HG03571 (cell line): ENCODE measurements around the gene ADAMTS14.

Experiments used
- ATAC-seq: cut with Tn5 transposase; IDR thresholded peaks from one replicate; pipeline ENCODE4 v1.9.1; 2021; ENCODE audit not compliant: unreplicated experiment

ADAMTS14 gene

DNA sequence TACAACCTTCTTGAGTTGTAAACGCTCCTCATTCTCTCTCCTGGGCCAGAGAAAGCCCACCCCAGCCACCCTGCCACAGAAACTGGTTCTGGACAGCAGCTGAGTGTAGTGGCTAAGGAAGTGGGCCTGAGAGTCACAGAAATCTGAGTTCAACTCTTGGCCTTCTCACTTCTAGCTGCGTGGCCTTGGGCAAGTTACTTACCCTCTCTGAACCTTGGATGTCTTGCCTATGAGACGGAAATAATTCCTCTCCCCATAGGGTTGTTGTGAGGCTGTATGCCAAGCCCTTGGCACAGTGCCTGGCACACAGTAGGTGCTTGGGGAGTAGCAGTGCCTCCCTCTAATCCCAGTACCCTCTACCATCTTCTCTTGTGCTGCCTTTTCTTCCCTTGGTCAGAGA lies 51.5 kb downstream of the ADAMTS14 start:
- ATAC-seq, result no peak

DNA sequence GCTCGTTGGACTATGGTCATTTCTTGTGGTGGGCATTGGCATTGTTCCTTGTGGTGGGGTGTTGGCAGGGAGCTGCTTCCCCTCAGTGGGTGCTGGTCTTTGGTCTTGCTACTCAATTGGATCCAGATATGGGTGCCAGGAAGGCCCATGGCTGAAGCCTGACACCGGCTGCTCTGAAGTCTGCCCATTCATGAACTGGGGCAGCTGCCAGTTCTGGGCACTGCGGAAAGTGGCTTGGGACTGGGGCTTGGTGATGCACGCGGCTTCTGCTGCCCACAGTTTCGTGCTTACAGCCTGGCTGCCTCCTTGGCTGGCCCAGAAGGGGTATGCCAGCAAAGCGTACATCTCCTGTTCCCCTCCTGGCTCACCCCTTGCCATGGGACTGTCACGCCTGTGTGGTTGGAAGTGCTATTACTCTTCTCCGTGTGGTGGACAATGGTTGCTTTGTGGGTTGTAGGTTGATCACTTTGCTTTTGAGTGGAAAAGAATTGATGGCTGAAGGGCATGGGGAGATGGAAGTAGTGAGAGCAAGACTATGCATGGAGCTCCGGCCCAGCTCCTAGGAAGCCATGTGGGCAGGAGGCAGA lies 54.7 kb downstream of the ADAMTS14 start:
- no peak for ATAC-seq

DNA sequence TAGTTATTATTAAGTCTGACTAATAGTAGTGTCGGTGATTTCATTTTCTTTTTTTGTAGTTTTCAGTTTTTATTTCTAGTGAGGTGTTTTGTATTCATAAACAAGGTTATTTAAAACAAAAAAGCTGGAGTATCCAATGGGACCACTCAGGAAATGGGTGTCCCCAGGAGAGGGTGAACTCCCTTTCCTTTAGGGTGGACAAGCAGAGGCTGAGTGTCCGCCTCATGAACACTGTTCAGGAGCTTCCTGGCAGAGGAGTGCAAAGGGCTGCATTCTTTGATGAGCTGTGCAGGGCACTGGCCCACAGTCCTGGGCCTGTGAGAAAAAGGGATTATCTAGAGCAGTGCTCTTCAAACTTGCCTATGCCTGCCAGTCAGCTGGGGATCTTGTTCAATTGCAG lies 56.0 kb downstream of the ADAMTS14 start:
- no peak for ATAC-seq

DNA sequence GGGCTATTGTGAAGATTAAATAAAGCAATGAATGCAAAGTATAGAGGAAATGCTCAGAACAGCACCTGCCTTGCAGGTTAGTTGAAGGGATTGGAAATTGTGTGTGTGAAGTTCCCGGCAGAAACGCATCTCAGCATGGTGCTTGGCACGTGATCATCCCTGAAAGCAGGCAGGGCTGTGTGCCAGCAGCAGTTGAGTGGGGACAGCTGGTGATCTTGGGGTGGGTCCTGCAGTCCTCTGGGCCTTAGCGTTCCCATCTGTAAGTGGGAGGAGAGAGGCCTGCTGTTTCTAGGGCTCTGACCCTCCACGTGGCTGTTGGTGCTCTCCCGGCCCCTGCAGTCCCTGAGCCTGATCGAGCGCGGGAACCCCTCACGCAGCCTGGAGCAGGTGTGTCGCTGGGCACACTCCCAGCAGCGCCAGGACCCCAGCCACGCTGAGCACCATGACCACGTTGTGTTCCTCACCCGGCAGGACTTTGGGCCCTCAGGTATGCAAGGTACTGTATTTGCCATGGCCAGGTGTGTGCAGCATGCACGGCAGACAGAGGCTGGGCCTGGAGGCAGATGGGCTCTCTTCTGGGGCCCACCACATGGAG lies 57.6 kb downstream of the ADAMTS14 start:
- no peak for ATAC-seq

DNA sequence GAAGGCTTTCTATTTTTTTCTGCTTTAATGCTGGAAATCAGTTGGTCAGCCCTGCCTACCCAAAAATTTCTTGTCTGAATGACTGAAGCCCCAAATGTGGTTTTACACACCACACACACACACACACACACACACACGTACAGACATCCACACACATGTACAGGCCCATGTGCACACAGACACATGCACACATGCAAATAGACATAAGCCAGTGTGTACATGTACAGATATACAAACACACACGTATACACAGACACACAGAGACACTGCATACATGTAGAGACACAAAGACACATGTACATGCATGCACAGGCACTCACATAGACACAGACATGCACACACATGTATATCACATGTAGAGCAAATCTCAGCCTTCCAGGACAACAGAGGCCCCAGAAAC lies 58.6 kb downstream of the ADAMTS14 start:
- ATAC-seq, result no peak

DNA sequence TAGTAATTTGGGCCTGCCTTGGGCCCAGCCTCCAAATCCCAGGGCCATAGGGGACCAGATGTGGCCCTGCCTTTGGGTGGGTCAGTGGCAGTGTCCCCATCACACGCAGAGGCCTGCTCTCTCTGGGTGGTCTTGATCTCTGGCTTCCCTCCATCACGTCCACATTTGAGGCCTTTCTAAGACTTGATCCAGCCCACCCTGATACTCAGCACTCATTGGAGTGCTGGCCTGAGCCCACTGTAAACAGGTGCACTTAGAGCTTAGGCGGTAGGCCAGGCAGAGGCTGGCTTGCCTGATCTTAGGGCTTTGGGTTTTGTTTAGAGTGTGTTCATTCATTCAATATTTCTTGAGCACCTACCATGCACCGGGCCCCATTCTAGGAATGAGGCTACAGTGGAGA lies 60.3 kb downstream of the ADAMTS14 start:
- ATAC-seq, result no peak

DNA sequence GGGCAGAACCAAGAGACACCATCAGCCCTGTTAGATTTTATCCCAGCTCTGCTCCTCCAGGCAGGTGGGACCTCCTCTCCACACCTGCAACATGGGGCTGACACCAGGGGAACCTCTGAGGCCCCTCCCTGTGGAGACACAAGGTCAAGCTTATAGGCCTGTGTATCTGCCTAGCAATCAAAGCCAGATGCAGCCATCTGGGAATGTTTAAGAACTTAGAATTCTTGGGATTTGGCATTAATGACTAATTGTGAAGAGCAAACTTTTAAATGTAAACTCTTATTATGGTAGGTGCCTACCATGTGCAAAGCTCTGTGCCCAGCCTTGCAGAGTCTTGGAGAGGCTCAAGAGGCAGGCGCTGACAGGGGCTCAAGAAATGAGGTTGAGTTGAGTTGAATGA lies 60.7 kb downstream of the ADAMTS14 start:
- no peak for ATAC-seq

DNA sequence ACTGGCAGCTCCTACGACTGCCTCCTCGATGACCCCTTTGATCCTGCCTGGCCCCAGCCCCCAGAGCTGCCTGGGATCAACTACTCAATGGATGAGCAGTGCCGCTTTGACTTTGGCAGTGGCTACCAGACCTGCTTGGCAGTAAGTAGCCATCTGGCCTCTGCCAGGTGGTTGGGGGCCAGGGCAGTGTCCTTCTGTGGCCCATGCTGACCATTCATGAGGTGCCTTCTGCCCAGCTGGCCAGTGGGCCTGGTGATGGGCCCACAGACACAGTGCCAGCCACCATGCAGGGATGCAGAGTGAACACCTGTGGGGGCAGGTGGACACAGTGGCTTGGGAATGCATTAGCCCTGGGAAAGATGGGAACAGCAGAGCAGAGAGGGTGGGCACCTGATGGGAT lies 62.9 kb downstream of the ADAMTS14 start:
- ATAC-seq, result no peak

DNA sequence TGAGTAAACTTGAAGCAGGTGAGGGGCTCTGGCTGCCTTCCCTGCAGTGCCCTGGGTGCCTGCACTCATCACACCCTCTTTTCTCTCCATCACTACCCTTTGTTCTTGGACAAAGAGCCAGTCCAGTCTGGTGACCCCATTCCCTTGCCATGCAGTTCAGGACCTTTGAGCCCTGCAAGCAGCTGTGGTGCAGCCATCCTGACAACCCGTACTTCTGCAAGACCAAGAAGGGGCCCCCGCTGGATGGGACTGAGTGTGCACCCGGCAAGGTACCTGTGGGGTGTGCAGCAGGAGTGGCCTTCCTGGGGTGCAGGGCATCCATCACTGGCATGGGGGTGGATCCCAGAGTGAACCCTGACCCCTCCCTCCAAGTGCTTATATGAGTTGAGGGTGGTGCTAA lies 64.2 kb downstream of the ADAMTS14 start:
- no peak for ATAC-seq

DNA sequence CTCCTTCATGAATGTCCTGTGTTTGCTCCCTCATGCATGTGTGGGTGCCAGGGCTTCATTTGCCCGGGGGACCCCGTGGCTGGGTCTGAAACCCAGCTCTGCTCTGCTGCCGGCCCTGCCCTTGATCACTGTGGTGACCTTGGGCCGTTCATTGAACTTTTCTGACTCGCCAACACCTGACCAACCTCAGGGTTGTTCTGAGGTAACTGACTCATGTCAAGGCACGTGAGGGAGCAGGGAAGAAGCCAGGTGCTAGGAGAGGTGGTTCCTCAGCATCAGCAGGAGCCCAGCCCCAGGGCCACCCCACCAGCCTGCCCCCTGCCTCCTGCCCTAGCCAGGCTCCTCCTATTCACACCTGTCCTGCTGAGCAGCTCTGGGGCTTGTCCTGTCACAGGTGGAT lies 64.9 kb downstream of the ADAMTS14 start:
- no peak for ATAC-seq

DNA sequence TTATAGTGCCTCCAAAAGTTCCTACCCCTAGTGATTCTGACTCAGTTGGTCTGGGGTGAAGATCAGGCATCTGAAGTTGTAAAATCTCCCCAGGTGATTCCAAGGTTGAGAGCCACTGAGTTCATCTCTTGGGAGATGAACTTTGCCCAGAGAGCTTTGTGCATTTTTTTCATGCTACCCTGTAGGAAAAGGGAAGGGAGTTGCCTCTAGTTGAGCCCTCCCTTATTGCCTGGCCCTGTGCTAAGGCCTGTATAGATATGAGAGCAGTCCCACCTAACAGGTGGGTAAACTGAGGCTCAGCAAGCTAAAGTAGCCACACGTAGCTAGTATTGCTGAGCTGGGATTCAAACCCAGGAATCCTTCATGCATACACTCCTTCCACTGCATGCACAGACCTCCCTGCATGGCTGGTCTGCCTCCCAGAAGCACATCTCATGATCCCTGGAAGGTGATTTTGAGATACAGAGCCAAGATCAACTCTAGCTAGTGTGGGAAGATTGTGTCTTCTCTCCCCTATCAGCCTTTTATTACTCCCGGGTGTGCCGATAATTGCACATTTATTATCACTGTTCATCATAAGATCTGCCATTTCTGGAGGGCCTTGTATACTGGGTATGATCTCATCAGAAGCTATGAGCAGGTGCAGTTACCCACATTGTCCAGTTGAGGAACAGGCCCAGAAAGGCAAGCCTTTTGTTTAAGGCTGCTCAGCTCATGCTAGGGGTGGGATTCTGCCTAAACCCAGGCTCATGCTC lies 65.9 kb downstream of the ADAMTS14 start:
- ATAC-seq, result no peak

DNA sequence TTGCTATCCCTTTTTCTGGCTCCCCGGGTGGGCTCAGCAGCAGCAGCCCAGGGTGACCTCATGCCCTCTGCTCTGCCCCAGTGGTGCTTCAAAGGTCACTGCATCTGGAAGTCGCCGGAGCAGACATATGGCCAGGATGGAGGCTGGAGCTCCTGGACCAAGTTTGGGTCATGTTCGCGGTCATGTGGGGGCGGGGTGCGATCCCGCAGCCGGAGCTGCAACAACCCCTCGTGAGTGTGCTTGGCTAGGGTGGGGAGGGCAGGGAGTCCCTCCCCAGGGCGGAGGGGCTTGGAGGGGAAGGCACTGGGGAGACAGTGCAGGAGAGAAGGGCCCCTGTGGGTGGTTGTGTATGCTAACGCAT lies 66.4 kb downstream of the ADAMTS14 start:
- no peak for ATAC-seq

DNA sequence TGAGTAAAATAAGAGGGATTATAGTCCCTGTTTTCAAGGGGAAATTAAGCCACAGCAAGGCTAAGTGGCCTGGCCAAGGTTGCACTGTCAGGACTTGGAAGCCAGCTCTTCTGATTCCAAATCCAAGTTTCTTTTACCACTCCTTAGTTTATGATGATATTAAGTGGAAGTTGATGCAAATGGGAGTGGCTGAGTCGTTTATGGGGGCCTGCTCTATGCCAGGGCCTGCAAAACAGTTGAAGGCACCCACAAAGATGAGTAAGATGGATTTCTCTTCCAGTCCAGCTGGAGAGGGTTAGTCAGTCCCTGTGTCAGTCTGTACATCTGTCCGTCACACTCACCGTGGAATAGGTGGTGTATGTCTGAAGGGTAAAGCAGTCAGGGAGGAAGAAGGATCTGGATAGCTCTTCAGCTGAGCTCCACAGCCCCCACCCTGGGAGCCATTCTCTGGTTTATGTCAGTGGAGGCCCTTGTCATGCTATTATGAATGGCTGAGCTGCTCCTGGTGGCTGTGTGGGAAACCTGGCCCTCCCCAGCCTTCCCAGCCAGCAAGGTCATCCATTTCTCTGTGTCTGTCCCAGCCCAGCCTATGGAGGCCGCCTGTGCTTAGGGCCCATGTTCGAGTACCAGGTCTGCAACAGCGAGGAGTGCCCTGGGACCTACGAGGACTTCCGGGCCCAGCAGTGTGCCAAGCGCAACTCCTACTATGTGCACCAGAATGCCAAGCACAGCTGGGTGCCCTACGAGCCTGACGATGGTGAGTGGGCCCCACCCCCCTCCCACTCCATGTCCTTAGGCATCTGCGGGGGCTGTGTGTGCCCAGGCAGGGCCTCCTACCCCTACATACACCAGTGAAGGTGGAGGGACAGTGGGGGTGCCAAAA lies 68.3 kb downstream of the ADAMTS14 start:
- ATAC-seq, result no peak

DNA sequence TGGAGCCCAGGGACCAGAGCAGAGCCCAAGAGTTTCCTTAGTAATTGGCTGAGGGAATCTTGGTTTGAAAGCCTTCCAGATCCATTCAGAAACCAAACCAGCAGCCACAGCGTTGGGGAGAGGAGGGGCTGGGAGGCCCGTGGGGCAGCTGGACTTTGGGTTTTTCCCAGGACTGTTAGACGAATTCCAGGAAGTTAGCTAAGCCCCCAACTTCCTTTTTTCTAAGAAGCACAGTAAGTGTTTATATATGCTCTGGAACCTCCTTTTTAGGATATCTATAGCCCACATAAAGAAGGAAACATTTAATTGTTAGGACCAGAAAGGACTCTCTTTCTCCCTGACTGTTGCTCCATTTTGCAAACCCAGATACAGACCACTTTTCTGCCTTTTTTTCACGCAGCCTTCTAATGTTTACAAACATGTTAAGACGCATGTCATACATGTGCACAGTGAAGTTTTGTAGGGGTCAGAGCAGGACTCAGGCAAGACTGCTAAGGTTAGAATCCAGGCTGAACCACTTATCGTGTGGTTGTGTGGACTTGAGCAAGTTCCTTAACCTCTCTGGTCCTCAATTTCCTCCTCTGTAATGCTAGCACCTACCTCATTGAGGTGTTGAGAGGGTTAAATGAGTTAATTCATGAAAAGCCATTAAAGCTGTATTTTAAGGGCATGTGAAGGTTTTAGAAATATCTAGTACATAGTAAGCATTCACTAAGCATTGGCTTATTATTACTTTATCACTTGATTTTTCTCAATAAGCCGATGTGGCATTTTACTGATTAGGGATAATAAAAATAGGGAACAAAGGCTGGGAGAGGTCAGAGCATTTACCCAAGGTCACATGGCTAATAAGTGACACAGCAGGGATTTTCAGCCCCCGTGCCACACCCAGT lies 70.5 kb downstream of the ADAMTS14 start:
- no peak for ATAC-seq

DNA sequence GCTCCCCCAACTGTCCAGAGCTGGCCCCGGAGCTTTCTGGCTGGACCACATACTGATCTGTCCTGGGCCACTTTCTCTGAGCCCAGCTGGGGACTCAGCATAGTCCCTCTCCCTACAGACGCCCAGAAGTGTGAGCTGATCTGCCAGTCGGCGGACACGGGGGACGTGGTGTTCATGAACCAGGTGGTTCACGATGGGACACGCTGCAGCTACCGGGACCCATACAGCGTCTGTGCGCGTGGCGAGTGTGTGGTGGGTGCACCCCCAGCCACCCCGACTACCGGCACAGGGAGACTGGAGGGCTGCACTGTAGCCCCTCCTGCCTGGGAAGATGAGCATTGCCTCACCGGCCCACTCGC lies 71.1 kb downstream of the ADAMTS14 start:
- no peak for ATAC-seq

DNA sequence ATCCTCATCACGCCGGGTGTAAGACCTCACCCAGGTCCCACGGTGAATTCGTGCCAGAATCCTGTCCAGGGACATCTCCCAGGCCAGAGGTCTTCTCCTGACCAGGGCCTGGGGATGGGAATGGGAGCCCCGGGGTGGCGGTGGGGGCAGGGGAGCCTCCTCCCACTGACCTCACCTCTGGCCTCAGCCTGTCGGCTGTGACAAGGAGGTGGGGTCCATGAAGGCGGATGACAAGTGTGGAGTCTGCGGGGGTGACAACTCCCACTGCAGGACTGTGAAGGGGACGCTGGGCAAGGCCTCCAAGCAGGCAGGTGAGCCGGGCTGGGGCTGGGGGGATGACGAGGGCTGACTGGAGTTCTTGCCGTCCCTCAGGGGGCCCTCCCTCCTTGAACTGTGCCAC lies 71.6 kb downstream of the ADAMTS14 start:
- no peak for ATAC-seq

DNA sequence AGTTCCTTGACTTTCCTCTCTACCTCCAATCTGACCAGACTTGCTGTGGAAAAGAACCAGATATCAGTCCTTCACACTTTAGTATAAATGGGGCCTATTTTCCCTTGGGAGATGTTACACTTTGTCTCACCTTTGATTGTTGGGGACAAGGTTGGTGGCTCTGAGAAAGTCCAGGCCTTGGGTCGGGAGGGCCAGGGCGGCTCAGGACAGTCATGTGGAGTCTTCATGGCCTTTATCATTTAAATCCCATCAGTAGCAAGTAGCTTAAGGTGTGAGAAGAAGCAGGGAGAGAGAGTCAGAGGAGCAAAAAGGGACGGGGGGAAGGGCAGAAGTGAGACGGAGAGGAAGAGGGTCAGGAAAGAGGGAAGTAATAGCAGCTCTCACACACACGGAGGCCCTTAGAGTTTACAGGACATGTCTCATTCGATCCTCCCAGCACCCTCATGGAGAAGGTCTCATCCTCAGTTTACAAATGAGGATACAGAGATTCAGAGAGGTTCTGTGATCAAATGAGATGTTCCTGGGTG lies 72.4 kb downstream of the ADAMTS14 start:
- no peak for ATAC-seq

DNA sequence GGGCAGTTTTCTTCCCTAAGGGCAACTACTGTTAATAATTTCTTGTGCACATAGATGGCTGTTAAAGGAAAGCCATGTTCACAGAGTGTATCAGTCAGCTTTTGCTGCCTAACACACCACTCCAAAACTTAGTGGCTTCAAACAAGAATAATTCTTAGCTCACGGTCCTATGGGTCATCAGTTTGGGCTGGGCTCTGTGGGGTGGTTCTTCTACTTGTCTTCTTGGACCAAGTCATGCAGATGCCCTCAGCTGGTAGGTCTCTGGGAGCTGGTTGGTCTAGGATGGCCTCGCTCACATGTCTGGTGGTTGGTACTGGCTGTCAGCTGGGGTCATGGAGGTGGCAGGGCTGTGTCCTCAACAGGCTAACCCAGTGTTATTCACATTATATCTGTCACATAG lies 73.2 kb downstream of the ADAMTS14 start:
- ATAC-seq, result no peak

DNA sequence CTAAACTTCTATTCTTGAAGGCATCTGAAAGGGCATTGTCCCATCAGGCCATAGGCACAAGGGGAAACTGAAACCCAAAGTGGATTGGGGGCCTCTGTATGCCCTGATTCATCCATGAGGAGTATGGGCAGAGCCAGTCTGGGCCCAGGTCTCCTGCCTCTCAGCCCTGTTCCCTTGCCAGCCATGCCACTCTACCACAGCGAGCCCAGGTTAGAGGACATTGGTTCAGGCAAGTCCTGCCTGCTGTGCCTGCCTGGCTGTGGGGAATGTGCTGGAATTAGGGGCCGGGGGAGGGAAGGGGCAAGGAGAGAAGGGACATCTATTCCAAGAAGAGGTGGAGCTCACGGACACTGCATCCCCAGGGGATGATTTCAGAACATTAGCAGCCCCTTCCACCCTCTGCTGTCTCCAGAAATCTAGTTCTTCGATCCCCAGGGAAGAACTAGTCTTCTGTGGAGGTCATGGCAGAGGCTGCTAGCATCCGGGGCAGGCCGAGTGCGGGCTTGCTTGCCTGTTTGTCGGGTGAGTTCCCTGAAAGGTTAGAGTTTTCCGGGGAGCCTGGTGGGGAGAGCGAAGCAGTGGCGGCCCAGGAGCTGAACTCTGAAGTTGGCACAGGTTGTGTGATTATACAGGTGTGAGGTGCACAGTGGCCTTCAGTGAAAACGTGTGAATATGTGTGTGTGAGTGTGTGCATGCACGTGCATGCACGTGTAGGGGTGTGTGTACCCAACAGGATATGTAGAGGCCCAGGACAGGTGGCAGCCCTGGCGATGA lies 75.1 kb downstream of the ADAMTS14 start:
- no peak for ATAC-seq

DNA sequence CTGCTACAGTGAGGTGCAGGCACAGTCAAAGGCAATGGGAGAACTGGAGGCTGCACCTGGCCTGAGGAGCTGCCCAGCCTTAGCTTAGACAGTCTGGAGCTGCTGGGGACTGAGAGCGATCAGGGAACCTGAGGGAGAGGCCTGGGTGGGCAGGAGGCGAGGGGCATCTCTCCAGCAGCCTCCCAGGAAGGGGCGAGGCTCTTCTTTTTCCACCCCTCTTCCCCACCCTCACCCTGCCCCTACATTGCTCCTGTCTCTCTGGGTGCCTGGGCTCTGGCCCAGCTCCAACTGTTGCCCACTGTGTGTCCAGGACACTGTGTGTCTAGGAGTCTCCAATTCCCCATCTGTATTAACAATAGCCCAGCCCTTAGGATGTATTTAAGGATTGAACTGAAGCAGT lies 76.0 kb downstream of the ADAMTS14 start:
- ATAC-seq, result no peak
